GM12878 (cell line): ENCODE results near the gene GLB1L3. TPM values are rescaled to one million over a fixed set of nuclear protein-coding genes. Genes with fewer than 3 reads are reported as not detected.

Experiments
- ATAC-seq: fragments of 200-7000 bp; cut with Tn5 transposase; 3 replicates; pipeline ENCODE4 v1.9.1; 2020; ENCODE audit warnings: mild to moderate bottlenecking, moderate library complexity
- BruUV-seq: library from RNA; stranded (reverse); fragments of 400-500 nt; replicated peaks from 2 replicates; lab custom pipeline; 2021; lab: Mats Ljungman, UMichigan
- CTCF ChIA-PET: fragments of 300-600 bp; sonication (Branson Sonifier 250); formaldehyde crosslinking; extraction: SDS; loops from one replicate; lab custom pipeline; 2021; ENCODE audit warnings: inconsistent platforms; lab: Yijun Ruan, JAX
- POLR2A ChIA-PET: fragments of 350-600 bp; formaldehyde crosslinking; extraction: SDS; loops from one replicate; lab custom pipeline; 2021; ENCODE audit warnings: inconsistent platforms; lab: Charles Lee
- RAD21 ChIA-PET: fragments of 300-600 bp; sonication (Branson Sonifier 250); formaldehyde crosslinking; loops from one replicate; lab custom pipeline; 2023; ENCODE audit warnings: antibody characterized with exemption; ENCODE audit not compliant: unreplicated experiment; lab: Charles Lee
- SMC1A ChIA-PET: fragments of 300-600 bp; sonication (Branson Sonifier 250); formaldehyde crosslinking; loops from one replicate; lab custom pipeline; 2023; ENCODE audit not compliant: unreplicated experiment, uncharacterized antibody; lab: Charles Lee
- DNase-seq: peaks from one replicate; pipeline ENCODE4 v3.0.0-alpha.2; 2011; ENCODE audit warnings: low read depth, low spot score
- FAIRE-seq: peaks from 3 replicates; lab custom pipeline; 2011; peaks lifted over from hg19 to GRCh38; lab: Jason Lieb, UNC
- H2AFZ ChIP-seq: 2 replicates; pipeline ENCODE4 v1.6.0; 2011; ENCODE audit warnings: low read depth, low read length, control low read depth; ENCODE audit not compliant: control insufficient read depth
- H3K27ac ChIP-seq: 2 replicates; pipeline ENCODE4 v1.5.1; 2011; ENCODE audit warnings: control low read depth; ENCODE audit not compliant: control insufficient read depth, insufficient read depth
- H3K27me3 ChIP-seq, 2 experiments: replicated peaks in 1 of 2; 2 replicates each; pipeline versions ENCODE4 v1.6.0 to v1.6.1; 2011; ENCODE audit warnings: low read length in 1 of 2; ENCODE audit not compliant: control insufficient read depth in 2 of 2, insufficient read depth in 2 of 2
- H3K36me3 ChIP-seq, 2 experiments: 2 replicates each; pipeline ENCODE4 v1.5.1; 2011; ENCODE audit warnings: low read length in 1 of 2; ENCODE audit not compliant: control insufficient read depth in 2 of 2, insufficient read depth in 2 of 2
- H3K4me1 ChIP-seq: 2 replicates; pipeline ENCODE4 v1.6.1; 2011; ENCODE audit warnings: mild to moderate bottlenecking, low read length, moderate library complexity, mixed read lengths; ENCODE audit not compliant: control insufficient read depth, insufficient read depth
- H3K4me2 ChIP-seq: 2 replicates; pipeline ENCODE4 v1.6.0; 2011; ENCODE audit warnings: control low read depth; ENCODE audit not compliant: control insufficient read depth, insufficient read depth
- H3K4me3 ChIP-seq: fragments of 200-600 bp; sonication (generic); 2 replicates; pipeline ENCODE4 v1.5.1; 2016
- H3K79me2 ChIP-seq: 2 replicates; pipeline ENCODE4 v1.6.0; 2011; ENCODE audit warnings: low read length; ENCODE audit not compliant: control insufficient read depth, insufficient read depth
- H3K9ac ChIP-seq: 2 replicates; pipeline ENCODE4 v1.8.0; 2011; ENCODE audit warnings: low read length, control low read depth, mixed read lengths; ENCODE audit not compliant: control insufficient read depth, insufficient read depth
- H3K9me3 ChIP-seq: replicated peaks from 3 replicates; pipeline ENCODE4 v1.5.1; 2011; ENCODE audit warnings: mild to moderate bottlenecking, low read length; ENCODE audit not compliant: control insufficient read depth, insufficient read depth
- H4K20me1 ChIP-seq: 2 replicates; pipeline ENCODE4 v1.6.0; 2011; ENCODE audit not compliant: control insufficient read depth, insufficient read depth
- ATF7 ChIP-seq: fragments of 450-650 bp; IDR thresholded peaks from 2 replicates; pipeline ENCODE4 v1.6.1; 2016; ENCODE audit warnings: low read depth, mild to moderate bottlenecking
- CHD4 ChIP-seq: fragments of 200-600 bp; sonication (generic); IDR thresholded peaks from 2 replicates; pipeline ENCODE4 v1.6.1; 2016; ENCODE audit warnings: mild to moderate bottlenecking
- EP300 ChIP-seq, 2 experiments: fragments of 150-350 bp in 1 of 2; IDR thresholded peaks; 2 replicates each; pipeline ENCODE4 v1.6.1; 2011 to 2012; ENCODE audit warnings: low read depth in 2 of 2, low read length in 2 of 2, borderline replicate concordance in 1 of 2, improper control_type of control experiment in 1 of 2, inconsistent platforms in 1 of 2; ENCODE audit not compliant: control insufficient read depth in 1 of 2
- IKZF2 ChIP-seq, 2 experiments: fragments of 450-650 bp; IDR thresholded peaks; 2 replicates each; pipeline ENCODE4 v1.6.1; 2017; ENCODE audit warnings: mild to moderate bottlenecking in 2 of 2, moderate library complexity in 2 of 2
- KAT2A ChIP-seq: conservative IDR thresholded peaks from 2 replicates; pipeline ENCODE4 v1.6.1; 2011; ENCODE audit warnings: low read depth, low read length; ENCODE audit not compliant: control insufficient read depth
- RAD21 ChIP-seq: IDR thresholded peaks from 2 replicates; pipeline ENCODE4 v1.6.1; 2011; ENCODE audit warnings: mild to moderate bottlenecking, low read depth, low read length, moderate library complexity; ENCODE audit not compliant: insufficient read depth
- RELA ChIP-seq: fragments of 450-650 bp; IDR thresholded peaks from 2 replicates; pipeline ENCODE4 v1.8.0; 2014; ENCODE audit warnings: borderline replicate concordance; ENCODE audit not compliant: partially characterized antibody
- SUPT20H ChIP-seq: IDR thresholded peaks from 2 replicates; pipeline ENCODE4 v1.6.1; 2011; ENCODE audit warnings: low read depth, mild to moderate bottlenecking, low read length, moderate library complexity, borderline replicate concordance; ENCODE audit not compliant: control insufficient read depth
- SUZ12 ChIP-seq: fragments of 200-600 bp; sonication (generic); IDR thresholded peaks from one replicate; pipeline ENCODE4 v1.6.1; 2018; ENCODE audit warnings: antibody characterized with exemption, mild to moderate bottlenecking; ENCODE audit not compliant: unreplicated experiment
- TAF1 ChIP-seq: IDR thresholded peaks from 2 replicates; pipeline ENCODE4 v1.6.1; 2011; ENCODE audit warnings: mild to moderate bottlenecking, low read depth, low read length, borderline replicate concordance
- ZZZ3 ChIP-seq: IDR thresholded peaks from 2 replicates; pipeline ENCODE4 v1.6.1; 2011; ENCODE audit warnings: low read depth; ENCODE audit not compliant: control insufficient read depth, insufficient read length
- WGBS: methylation state at CpG from one replicate; pipeline ENCODE4 v1.1.6; 2016; ENCODE audit warnings: low lambda C conversion rate; ENCODE audit not compliant: insufficient replicate concordance, insufficient coverage; ENCODE audit errors: missing lambda C conversion rate; 5-methylcytosine and 5-hydroxymethylcytosine counted together
- in situ Hi-C: fragments of 300-500 bp; cut with MboI; formaldehyde crosslinking; loops from 9 replicates; pipeline ENCODE4 v1.14.3; 2018; ENCODE audit warnings: mixed read lengths
- intact Hi-C: fragments of 100-400 bp; cut with micrococcal nuclease; formaldehyde crosslinking; loops from one replicate; pipeline ENCODE4 v1.14.2; 2022; ENCODE audit not compliant: unreplicated experiment
- polyA plus RNA-seq, 11 experiments: library from polyadenylated mRNA; depleted of rRNA in 4 of 11; unstranded in 6 of 11; stranded (reverse) in 5 of 11; fragments of >200 nt; fragmentation: Nextera tagmentation in 4 of 11; fragmentation: Illumina TruSeq in 1 of 11; extraction: Ambion mirVana in 4 of 11; extraction: Trizol in 1 of 11; gene quantifications; 1 replicate in 1 of 11; 2 replicates in 10 of 11; pipeline versions ENCODE4 v1.2.1 to v1.2.3, GENCODE V29; 2011 to 2016; ENCODE audit warnings: inconsistent platforms in 2 of 11, missing spikeins in 2 of 11, low read depth in 1 of 11
- total RNA-seq, 4 experiments: library from RNA; depleted of rRNA in 3 of 4; stranded (reverse); fragments of >200 nt in 3 of 4; fragmentation: Illumina TruSeq in 1 of 4; extraction: Trizol in 1 of 4; gene quantifications; 2 replicates each; pipeline versions ENCODE4 v1.2.1 to v1.2.3, GENCODE V29; 2013 to 2021
- TF ChIP-seq, protein P1 (sequence below): fragments of 450-650 bp; IDR thresholded peaks from 2 replicates; pipeline ENCODE4 v1.6.1; 2014; ENCODE audit warnings: mild to moderate bottlenecking
- TF ChIP-seq, protein P2 (sequence below): fragments of 450-650 bp; formaldehyde crosslinking; IDR thresholded peaks from 2 replicates; pipeline ENCODE4 v1.4.0; 2020; ENCODE audit warnings: mild to moderate bottlenecking, moderate library complexity

The GLB1L3 gene
- total and polyA plus RNA-seq, 10 of the 15 experiments (the other 5 are each of a cell fraction or from before 2014, with no cell fraction given), result 0.53 to 2.9 (median 1.9) TPM; not detected in 1

DNA sequence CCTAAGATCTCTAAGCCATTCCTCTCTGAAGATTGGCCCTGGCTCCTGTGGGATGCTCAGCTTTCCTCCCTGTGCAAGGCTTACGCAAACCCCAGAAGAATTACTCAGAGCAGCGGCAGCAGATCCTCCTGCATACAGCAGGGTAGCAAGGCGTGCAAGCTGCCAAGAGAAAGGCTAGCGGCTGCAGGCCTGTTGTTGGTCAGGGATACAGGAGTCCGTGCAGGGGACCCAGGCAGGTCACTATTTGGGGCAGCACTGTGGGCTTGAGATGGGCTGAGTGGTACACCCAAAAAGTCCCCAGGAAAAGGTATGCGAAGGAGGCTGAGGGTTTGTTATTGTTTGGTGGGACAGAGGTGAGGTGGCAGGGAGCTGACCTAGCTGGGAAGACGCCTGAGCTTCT is 57.1 kb downstream of the GLB1L3 start:
- H3K9ac ChIP-seq, result no peak overlapping the region
- no peak for TF ChIP-seq RAD21
- no peak for TF ChIP-seq TAF1
- no peak for TF ChIP-seq SUZ12
- TF ChIP-seq KAT2A, result no peak
- no peak for TF ChIP-seq SUPT20H
- TF ChIP-seq ZZZ3, result no peak
- TF ChIP-seq EP300 (IDR thresholded peaks at IDR 0.05; ENCODE audit: borderline replicate concordance in 1 of 2, control insufficient read depth in 1 of 2, low read depth in 2 of 2, low read length in 2 of 2), result no peak
- TF ChIP-seq IKZF2 (IDR thresholded peaks at IDR 0.05), result no peak
- TF ChIP-seq, protein P1, sequence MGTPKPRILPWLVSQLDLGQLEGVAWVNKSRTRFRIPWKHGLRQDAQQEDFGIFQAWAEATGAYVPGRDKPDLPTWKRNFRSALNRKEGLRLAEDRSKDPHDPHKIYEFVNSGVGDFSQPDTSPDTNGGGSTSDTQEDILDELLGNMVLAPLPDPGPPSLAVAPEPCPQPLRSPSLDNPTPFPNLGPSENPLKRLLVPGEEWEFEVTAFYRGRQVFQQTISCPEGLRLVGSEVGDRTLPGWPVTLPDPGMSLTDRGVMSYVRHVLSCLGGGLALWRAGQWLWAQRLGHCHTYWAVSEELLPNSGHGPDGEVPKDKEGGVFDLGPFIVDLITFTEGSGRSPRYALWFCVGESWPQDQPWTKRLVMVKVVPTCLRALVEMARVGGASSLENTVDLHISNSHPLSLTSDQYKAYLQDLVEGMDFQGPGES, result no peak
- TF ChIP-seq CHD4, result no peak
- TF ChIP-seq, protein P2, sequence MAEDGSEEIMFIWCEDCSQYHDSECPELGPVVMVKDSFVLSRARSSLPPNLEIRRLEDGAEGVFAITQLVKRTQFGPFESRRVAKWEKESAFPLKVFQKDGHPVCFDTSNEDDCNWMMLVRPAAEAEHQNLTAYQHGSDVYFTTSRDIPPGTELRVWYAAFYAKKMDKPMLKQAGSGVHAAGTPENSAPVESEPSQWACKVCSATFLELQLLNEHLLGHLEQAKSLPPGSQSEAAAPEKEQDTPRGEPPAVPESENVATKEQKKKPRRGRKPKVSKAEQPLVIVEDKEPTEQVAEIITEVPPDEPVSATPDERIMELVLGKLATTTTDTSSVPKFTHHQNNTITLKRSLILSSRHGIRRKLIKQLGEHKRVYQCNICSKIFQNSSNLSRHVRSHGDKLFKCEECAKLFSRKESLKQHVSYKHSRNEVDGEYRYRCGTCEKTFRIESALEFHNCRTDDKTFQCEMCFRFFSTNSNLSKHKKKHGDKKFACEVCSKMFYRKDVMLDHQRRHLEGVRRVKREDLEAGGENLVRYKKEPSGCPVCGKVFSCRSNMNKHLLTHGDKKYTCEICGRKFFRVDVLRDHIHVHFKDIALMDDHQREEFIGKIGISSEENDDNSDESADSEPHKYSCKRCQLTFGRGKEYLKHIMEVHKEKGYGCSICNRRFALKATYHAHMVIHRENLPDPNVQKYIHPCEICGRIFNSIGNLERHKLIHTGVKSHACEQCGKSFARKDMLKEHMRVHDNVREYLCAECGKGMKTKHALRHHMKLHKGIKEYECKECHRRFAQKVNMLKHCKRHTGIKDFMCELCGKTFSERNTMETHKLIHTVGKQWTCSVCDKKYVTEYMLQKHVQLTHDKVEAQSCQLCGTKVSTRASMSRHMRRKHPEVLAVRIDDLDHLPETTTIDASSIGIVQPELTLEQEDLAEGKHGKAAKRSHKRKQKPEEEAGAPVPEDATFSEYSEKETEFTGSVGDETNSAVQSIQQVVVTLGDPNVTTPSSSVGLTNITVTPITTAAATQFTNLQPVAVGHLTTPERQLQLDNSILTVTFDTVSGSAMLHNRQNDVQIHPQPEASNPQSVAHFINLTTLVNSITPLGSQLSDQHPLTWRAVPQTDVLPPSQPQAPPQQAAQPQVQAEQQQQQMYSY (CRISPR knock-in tag), result no peak
- no peak for TF ChIP-seq RELA
- TF ChIP-seq ATF7, result no peak
- TF ChIP-seq, all 136 proteins: peak for 0
- Histone ChIP-seq H3K27me3 (peaks cover 0 to 3% of the 10 kb centered on the region in 2 experiments; a peak in 3 of 4 replicates), H3K9me3 (no peaks in the 10 kb centered on the region), H3K4me2 (no peak overlapping the region), H3K4me3 (no peak overlapping the region), H4K20me1 (no peaks in the 10 kb centered on the region), H3K4me1 (no peaks in the 10 kb centered on the region; the same call in 1 of the 2 replicates), H2AFZ (no peak overlapping the region), H3K27ac (no peak overlapping the region), H3K36me3 (no peaks in the 10 kb centered on the region), H3K79me2 (no peaks in the 10 kb centered on the region)
- CTCF ChIA-PET, result no interaction called here
- POLR2A ChIA-PET, result no interaction called here
- FAIRE-seq (no peak), ATAC-seq (no peak), DNase-seq (no peak)
- intact Hi-C loops, result no loop called here
- BruUV-seq, result no TSS peak
- RAD21 ChIA-PET, result no interaction called here
- SMC1A ChIA-PET, result no interaction called here
- WGBS, result 58% methylated on average over 7 of the region's 7 CpGs
- in situ Hi-C loops, result no loop called here
